ENCODE data around the gene HNRNPAB.
A peak's percentile ranks its signal among the peaks of the same experiment; 100 is the strongest.
"Not testable (repeated sequence)": the region's sequence is repeated elsewhere in the genome, so short reads cannot be mapped to it uniquely, and the experiment has no call there.

Gene HNRNPAB

GRCh38 chr5:178230879-178231538 is 26.7 kb downstream of the HNRNPAB start:
- DNase-seq (ENCODE audit: low read depth in 2 of 2), result no peak

GRCh38 chr5:178231539-178232123 is 27.3 kb downstream of the HNRNPAB start:
- no peak for DNase-seq (ENCODE audit: low read depth in 2 of 2)

DNA sequence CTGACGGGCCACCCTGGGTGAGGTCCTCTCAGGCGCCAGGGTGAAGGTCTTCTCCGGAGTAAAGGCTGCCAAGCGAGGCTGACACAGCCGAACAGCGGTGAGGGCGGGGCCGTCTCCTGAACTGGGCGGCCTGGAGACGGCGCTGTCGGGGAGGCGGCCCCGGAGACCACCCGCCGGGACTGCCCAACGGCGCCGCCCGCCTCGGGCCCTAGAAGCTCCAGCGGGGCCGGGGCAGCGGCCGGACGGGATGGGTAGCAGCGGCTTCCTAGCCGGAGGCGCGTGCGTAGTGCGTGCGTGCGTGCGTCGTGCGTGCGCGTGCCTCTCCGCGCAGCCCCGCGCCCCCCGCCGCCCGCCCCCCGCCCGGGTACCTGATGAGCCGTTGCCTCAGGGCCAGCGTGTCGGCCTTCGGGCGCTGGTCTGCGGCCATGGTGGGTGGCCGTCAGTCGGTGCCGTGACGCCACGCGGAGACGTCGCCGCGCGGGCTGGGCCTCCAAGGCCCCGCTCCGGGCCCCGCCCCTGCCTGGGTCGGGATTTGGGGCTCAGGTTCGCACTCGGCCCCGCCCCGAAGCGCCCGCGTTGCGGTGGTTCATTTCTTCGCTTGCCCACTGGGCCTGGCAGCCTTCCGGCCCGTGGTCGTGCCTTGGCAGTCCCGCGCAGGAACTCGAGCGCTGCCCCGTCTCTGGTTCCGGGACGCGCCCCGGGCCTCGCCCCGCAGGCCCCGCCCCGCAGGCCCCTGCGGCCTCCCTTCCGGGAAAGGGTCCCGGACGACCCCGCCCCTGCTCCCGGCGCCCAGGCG is 28.0 kb downstream of the HNRNPAB start, which contains the start of gene PHYKPL:
Gene PHYKPL, minus strand, starts transcription at position 679 of the 796 bp plus-strand sequence. Its CDS starts 252 bp downstream, at position 427.
- DNase-seq (ENCODE audit: low read depth in 2 of 2), result peak; percentile 26 to 35

- no peak for DNase-seq (ENCODE audit: low read depth in 2 of 2)
Measured at GRCh38 chr5:178232920-178233429, 28.6 kb downstream of the HNRNPAB start.

DNA sequence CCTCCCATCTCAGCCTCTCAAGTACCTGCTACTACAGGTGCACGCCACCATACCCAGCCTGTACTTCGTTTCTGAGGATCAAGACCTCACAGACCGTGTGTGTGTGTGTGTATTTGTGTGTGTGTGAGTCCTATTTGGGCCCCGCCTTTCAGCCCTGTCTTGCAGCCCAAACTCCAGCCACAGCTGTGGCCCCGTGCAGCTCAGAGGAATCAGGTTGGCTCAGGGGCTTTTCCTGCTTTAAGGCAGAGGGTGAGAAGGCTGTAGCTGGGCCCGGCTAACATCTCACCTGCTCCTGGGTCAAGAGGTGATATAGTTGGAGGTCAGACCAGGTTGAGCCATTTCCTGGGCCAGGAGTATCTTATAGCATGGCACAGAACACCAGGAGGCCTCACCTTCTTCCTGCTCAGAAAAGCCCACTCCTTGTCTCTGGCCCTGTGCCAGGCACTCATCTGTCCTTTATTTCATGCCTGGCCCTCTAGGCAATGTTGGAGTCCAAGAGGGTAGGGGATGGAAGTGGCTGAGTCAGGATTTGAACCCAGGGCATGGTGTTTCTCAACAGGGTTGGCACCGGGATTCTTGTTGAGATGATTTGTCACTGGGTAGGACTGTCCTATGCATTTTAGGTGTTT is 29.9 kb downstream of the HNRNPAB start:
- no peak for DNase-seq (ENCODE audit: low read depth in 2 of 2)

GRCh38 chr5:178234750-178235587 is 30.6 kb downstream of the HNRNPAB start:
- DNase-seq (ENCODE audit: low read depth in 2 of 2), result peak; percentile 54 to 61

DNA sequence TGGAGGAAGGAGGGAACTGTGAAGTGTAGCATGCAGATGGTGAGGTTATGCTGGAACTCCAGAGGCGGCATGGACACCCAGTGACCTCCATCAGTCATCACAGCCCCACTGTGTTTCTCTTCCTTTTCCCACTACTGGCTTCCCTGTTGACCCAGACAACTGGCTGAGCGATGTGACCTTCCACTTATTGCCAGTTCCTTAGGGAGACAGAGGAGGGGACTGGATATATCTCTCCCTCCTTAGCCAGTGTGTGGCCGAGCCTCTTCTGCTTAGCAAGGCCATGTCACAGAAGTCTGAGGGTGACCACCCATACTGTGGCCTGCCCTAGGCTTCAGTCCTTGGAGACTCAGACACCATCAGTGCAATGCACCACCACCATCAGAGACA is 31.2 kb downstream of the HNRNPAB start:
- DNase-seq (ENCODE audit: low read depth in 2 of 2), result no peak

GRCh38 chr5:178236126-178236525 is 31.8 kb downstream of the HNRNPAB start:
- DNase-seq (ENCODE audit: low read depth in 2 of 2), result no peak

DNA sequence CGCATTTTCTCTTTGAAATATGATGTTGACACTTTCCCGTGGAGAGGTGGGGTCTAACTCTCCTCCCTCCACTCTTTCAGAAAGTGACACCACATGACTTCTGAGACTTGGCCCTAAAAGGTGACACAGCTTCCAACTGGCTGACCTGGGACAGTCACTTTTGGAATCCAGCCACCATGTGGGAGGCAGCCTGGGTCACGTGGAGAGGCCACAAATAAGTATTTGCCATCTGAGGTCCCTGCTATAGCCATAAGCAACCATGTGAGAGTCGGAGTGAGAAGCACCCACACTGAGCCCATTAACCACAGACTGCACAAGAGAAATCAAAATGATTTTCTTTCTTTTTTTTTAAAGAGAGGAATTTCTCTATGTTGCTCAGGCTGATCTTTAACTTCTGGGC is 32.3 kb downstream of the HNRNPAB start:
- DNase-seq (ENCODE audit: low read depth in 2 of 2), result no peak

DNA sequence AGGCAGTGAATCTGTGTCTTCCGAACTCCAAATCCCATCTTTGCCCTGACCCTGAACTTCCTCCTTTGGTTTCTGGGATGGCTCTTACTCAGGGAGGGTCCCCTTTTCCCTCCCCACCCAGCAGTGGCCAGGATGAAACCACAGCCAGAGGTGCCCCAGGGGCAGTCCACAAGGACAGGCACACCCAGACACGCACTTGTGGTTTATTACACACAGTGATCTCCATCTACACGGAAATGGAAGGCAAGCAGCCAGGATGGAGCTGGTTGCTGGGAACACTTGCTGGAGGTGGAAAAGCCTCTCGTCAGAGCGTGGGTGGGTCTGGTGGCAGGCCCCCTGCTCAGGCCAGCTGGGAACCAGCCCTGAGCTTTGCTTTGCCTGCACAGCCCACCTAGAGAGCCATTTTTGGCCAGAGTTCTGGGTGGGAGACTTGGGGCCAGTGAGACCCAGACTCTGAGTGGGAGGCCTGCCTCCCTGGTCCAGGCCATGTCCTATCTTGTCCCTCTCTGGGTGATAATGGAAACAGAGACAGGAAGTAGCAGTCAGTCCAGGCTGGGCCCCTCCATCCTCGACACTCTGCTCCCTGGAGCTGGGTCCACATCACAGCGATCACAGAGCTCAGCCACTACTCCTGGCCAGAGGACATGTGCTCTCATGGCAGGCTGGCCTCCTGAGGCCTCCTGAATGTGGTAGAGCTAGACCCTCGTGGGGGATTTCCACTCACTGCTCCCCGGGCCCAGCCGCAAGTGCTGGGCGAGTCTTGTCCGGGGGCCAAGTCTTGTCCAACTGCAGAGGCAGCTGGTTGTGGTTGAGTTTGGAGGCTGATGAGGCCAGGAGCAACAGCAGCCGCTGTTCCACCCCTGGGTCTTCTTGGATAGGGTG is 33.3 kb downstream of the HNRNPAB start:
- no peak for DNase-seq (ENCODE audit: low read depth in 2 of 2)

GRCh38 chr5:178238313-178238635 is 33.9 kb downstream of the HNRNPAB start:
- DNase-seq (ENCODE audit: low read depth in 2 of 2), result no peak

DNA sequence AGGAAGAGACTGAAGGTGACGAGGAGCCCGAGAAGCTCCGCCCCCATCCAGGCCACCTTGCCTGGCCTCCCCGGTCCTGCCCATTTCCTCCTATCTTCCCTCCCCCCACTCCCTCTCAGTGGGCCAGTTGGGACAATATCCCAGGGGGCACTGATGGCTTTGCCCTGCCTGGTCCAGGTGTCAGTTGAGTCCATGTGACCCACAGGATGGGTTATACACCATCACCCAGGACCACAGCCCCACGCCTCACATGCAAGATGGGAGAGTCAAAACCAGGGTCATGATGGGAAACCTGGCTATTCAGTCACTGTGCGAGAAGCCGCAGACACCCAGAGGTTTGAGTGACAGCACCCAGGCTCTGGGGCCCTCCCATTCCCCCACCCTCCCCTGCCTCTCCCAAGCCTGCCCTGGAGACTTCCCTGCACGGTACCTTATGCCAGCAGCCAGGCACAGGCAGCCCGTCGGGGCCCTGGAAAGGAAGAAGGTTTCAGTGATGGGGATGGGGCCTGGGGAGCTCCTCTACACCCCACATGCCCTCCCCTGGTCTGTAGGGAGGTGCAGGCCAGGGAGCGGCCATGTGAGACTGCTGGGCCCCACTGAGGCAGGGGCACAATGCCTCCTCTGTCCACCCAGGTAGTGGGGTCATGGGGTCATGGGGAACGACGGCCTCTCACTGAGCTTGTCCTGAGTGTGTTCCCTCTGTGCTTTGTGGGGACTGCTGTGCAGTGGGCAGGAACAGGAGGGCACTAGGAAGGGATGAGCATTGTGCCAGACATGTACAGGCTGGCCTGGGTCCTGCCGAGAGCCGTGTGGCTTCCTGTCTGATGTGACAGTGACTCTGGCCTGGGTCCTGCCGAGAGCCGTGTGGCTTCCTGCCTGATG is 34.6 kb downstream of the HNRNPAB start:
- no peak for DNase-seq (ENCODE audit: low read depth in 2 of 2)

DNA sequence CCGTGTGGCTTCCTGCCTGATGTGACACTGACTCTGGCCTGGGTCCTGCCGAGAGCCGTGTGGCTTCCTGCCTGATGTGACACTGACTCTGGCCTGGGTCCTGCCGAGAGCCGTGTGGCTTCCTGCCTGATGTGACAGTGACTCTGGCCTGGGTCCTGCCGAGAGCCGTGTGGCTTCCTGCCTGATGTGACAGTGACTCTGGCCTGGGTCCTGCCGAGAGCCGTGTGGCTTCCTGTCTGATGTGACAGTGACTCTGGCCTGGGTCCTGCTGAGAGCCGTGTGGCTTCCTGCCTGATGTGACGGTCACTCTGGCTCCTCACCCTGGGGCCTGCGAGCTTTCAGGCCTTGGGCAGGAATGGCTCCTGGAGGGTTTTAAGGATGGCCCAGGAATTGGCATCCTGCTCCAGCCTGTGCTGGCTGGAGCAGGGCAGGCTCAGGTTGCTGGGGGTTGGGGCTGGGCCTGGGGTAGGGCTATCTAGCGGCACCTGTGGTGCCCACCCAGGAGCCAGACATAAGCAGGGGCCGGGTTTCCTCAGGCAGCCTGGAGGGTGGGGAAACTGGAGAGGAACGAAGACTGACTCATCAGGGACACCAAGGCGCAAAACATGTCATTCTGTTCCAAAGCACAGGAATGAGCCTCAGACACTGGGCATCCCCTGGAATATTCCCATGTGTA is 35.4 kb downstream of the HNRNPAB start:
- not testable (repeated sequence) for DNase-seq (ENCODE audit: low read depth in 2 of 2)

- DNase-seq (ENCODE audit: low read depth in 2 of 2), result no peak
Measured at GRCh38 chr5:178240341-178240741, 36.0 kb downstream of the HNRNPAB start.

- no peak for DNase-seq (ENCODE audit: low read depth in 2 of 2)
Measured at GRCh38 chr5:178240766-178241165, 36.4 kb downstream of the HNRNPAB start.

GRCh38 chr5:178241231-178241663 is 36.9 kb downstream of the HNRNPAB start:
- no peak for DNase-seq (ENCODE audit: low read depth in 2 of 2)

DNA sequence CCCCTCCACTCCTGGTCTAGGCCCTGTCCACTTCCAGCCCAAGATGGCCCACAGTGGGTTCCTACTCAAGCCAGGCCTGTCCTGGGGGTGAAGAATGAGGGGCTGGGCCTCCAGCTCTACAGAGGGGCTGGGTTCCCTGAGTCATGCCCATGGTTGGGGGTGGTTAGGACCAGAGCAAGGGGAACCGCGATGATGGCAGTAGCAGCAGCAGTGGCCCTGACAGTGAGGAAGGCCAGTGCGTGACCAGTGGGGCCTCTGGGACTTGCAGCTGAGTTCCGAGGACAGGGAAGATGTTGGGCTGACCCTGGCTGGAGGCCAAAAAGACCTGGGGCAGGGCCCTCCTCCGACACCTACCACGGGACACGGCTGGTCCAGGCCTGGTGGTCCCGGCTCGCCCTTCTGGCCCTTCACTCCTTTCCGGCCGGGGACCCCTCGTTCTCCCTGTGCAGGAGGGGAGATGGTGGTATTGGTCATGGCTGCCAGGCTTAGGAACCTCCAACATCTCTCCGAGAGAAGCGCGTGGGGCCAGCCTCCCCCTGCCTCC is 37.4 kb downstream of the HNRNPAB start:
- no peak for DNase-seq (ENCODE audit: low read depth in 2 of 2)

GRCh38 chr5:178242416-178242815 is 38.1 kb downstream of the HNRNPAB start:
- DNase-seq (ENCODE audit: low read depth in 2 of 2), result no peak

Measured in activated CD8-positive, alpha-beta memory T cell treated with anti-CD3 and anti-CD28 coated beads for 4 hours (primary cell).